WI38 (cell line): ENCODE data around the gene GALNT18.

Source experiments
- H3K4me3 ChIP-seq: 2 replicates; pipeline ENCODE4 v1.5.1; 2011; ENCODE audit warnings: low read depth, mild to moderate bottlenecking, control low read depth, low read length
- CTCF ChIP-seq: IDR thresholded peaks from 2 replicates; pipeline ENCODE4 v1.5.1; 2012; ENCODE audit warnings: low read depth, mild to moderate bottlenecking, control low read depth, low read length

GALNT18 gene

GRCh38 chr11:11641581-11641980 lies 19.8 kb upstream of the GALNT18 start:
- no peak for TF ChIP-seq CTCF
- no peak overlapping the region for H3K4me3 ChIP-seq

GRCh38 chr11:11640996-11641395 lies 19.2 kb upstream of the GALNT18 start:
- no peak for TF ChIP-seq CTCF

GRCh38 chr11:11640152-11640551 lies 18.3 kb upstream of the GALNT18 start:
- no peak for TF ChIP-seq CTCF
- no peak overlapping the region for H3K4me3 ChIP-seq

More at GRCh38 chr11:11640996-11641395, 19.2 kb upstream of the GALNT18 start:
- no peak overlapping the region for H3K4me3 ChIP-seq

- H3K4me3 ChIP-seq: no peak overlapping the region
- TF ChIP-seq CTCF: no peak
These were observed 14.9 kb upstream of the GALNT18 start for GRCh38 chr11:11636671-11637070.

- TF ChIP-seq CTCF: no peak
- H3K4me3 ChIP-seq: no peak overlapping the region
These were observed 13.6 kb upstream of the GALNT18 start for GRCh38 chr11:11635443-11635842.

GRCh38 chr11:11629368-11629767 lies 7.6 kb upstream of the GALNT18 start:
- no peak overlapping the region for H3K4me3 ChIP-seq
- no peak for TF ChIP-seq CTCF

- TF ChIP-seq CTCF: no peak
- H3K4me3 ChIP-seq: no peak overlapping the region
These were observed 6.8 kb upstream of the GALNT18 start for GRCh38 chr11:11628651-11629050.
